ENCODE results near the gene OLR1.

DNA sequence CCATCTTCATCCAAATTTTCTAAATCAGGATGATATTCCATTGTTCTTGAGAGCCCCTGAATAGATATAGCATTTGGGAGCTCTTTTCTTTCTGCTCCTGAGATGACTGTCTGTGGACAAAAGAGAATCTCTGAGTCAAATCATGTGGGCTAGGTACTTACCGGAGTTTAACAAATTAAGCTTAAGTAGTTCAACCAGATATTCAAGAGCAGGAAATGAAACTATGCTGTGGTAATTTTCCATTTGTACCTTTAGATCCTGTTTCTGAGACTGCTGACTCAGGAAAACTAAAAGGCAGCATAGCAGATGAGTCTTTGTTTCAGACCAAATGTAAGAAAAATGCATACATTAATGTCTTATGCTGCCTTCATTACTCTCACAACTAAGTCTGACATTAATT, 41.9 kb downstream of the OLR1 start, which contains the start of gene CLEC7A:
- TF ChIP-seq CTCF (IDR thresholded peaks at IDR 0.05; ENCODE audit: low read length), result no peak
- TF ChIP-seq EZH2phosphoT487 (IDR thresholded peaks at IDR 0.05; ENCODE audit: low read length), result no peak
